AG04449 (cell line): Measurements from ENCODE around the gene MPDZ.

Experiments used
- CTCF ChIA-PET: fragments of 350-600 bp; formaldehyde crosslinking; extraction: SDS; loops from one replicate; lab custom pipeline; 2021; ENCODE audit warnings: antibody characterized with exemption; lab: Yijun Ruan, JAX
- POLR2A ChIA-PET: fragments of 400-600, 350-600 bp; formaldehyde crosslinking; extraction: SDS; loops from one replicate; lab custom pipeline; 2020; ENCODE audit warnings: antibody characterized with exemption, inconsistent platforms; lab: Yijun Ruan, JAX
- DNase-seq: peaks from one replicate; pipeline ENCODE4 v3.0.0-alpha.2; 2010; ENCODE audit warnings: low read depth, low spot score
- H3K4me3 ChIP-seq: 2 replicates; pipeline ENCODE4 v1.5.1; 2011; ENCODE audit warnings: low read depth, mild to moderate bottlenecking, control low read depth, low read length
- TF ChIP-seq, protein P1 (sequence below): IDR thresholded peaks from one replicate; pipeline ENCODE4 v1.5.1; 2011; ENCODE audit warnings: mild to moderate bottlenecking, moderate library complexity, low read length, control low read depth, inconsistent platforms; ENCODE audit not compliant: insufficient read depth; ENCODE audit errors: missing control alignments

The MPDZ gene

DNA sequence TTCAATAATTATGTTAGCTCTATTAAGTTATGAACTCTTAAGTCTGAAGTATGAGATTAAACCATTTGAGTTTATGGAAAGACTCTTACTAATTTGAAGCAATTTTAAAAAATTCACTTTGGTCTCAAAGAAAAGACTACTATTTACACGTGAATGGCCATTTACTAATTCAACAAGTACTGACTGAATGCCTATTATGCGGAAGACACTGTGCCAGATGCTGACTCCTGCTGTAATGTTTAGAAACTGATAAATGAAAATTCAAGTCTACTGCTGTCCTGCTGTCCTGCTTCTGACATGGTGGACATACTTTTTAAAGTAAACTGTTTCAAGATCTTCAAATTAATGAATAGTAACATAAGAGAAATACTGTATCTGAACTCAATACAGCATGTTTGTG lies 116.2 kb downstream of the MPDZ start:
- POLR2A ChIA-PET, result no interaction called here
- DNase-seq, result no peak

DNA sequence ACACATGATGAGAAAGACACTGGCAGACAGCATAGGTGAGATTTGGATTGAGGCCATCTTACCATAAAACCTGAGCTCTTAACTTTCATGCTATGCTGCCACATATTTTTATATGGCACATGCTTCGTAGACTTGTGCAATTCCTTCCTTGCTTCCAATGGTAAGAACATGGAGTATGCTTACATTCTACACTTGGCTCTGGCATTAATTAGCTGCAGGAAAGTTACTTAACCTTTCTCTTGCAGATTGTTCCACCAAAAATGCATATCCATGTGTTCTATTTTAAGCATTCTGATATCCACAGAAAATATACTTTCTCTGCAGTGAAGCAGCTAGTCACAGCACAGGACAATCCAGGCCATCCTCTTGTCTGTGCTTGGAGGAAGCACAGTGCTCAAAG lies 119.4 kb downstream of the MPDZ start:
- TF ChIP-seq, protein P1, sequence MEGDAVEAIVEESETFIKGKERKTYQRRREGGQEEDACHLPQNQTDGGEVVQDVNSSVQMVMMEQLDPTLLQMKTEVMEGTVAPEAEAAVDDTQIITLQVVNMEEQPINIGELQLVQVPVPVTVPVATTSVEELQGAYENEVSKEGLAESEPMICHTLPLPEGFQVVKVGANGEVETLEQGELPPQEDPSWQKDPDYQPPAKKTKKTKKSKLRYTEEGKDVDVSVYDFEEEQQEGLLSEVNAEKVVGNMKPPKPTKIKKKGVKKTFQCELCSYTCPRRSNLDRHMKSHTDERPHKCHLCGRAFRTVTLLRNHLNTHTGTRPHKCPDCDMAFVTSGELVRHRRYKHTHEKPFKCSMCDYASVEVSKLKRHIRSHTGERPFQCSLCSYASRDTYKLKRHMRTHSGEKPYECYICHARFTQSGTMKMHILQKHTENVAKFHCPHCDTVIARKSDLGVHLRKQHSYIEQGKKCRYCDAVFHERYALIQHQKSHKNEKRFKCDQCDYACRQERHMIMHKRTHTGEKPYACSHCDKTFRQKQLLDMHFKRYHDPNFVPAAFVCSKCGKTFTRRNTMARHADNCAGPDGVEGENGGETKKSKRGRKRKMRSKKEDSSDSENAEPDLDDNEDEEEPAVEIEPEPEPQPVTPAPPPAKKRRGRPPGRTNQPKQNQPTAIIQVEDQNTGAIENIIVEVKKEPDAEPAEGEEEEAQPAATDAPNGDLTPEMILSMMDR, result no peak
- POLR2A ChIA-PET, result no interaction called here
- CTCF ChIA-PET, result no interaction called here
- DNase-seq, result no peak
- H3K4me3 ChIP-seq, result no peak overlapping the region

More for the DNA sequence above, 116.2 kb downstream of the MPDZ start:
- CTCF ChIA-PET, result no interaction called here
- H3K4me3 ChIP-seq, result no peak overlapping the region
- TF ChIP-seq, protein P1, result no peak

DNA sequence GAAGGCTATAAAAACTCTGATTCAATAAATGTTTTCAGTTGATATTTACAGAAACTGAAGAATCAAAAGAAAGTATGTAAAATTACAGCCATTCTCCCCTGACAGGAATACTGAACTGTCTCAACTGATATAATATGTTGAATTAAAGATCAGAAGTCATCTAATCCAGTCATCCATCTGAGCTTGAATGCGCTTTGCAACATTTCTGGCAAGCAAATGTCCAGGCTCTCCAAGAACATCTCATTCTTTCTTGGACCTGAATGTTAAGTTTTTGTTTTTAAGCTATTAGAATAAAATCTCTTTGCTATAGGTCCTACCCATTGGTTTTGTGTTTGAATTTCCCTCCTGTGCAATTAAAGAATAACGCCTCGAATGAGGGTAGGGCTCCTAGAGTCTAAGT lies 120.5 kb downstream of the MPDZ start:
- no peak overlapping the region for H3K4me3 ChIP-seq
- ChIA-PET CTCF (interaction anchor here (1.1 kb wide), 1 partner anchor 11 kb away, joined by 3 read pairs; no protein-coding TSS in a partner anchor), POLR2A (no interaction called here)
- no peak for DNase-seq
- TF ChIP-seq, protein P1, result no peak

DNA sequence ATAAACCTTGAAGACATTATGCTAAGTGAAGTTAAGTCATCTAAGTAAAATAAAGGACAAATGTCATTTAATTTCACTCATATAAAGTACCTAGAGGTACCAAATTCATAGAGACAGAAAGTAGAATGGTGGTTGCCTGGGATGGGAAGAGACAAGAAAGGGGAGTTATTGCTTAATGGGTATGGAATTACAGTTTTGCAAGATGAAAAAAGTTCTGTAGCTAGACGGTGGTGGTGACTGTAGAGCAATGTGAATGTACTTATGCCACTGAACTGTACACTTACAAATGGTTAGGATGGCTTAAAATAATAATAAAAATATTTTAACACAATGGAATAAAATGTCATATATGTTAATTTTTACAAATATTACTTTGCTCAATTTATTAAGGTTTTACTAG lies 128.0 kb downstream of the MPDZ start:
- ChIA-PET POLR2A (interaction anchor here (0.6 kb wide), 1 partner anchor 1428 kb away, joined by 3 read pairs; no protein-coding TSS in a partner anchor), CTCF (no interaction called here)
- no peak overlapping the region for H3K4me3 ChIP-seq
- no peak for DNase-seq
- TF ChIP-seq, protein P1, result no peak

DNA sequence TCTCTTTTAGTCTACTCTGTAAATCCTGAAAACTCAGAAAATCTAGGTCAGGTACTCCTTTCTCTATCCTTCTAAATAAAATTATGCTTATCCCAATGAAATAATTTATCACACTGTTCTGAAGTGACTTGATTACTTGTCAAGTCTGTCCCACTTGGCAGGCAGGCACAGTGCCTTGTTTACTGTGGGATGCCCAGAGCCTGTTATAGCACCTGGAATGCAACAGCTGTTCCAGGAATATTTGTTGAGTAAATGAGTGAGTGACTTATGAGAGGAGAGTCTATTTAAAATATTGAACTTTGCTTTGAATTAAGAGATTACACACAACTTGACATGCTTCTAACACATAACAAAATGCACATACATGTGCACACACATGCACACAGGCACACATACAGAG lies 130.0 kb downstream of the MPDZ start:
- POLR2A ChIA-PET, result no interaction called here
- H3K4me3 ChIP-seq, result no peak overlapping the region
- no peak for DNase-seq
- CTCF ChIA-PET, result no interaction called here
- TF ChIP-seq, protein P1, result no peak

DNA sequence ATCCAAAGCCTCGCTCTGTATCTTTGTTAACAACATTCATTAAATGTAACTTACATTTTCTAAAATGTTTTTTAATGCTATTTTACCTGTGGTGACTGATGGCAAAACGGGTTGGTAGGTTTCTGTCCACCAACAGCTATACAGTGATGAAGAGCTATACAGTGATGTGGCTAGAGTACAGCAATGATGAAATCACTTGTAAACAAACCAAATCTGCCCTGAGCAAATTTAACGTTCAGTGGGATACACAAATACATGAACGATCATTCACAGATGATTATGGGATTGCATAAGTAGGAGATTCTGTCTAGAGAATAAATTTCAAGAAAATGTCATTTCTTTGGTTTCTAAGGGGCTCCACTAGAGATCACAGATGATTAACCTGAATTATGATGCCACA lies 132.7 kb downstream of the MPDZ start:
- H3K4me3 ChIP-seq, result no peak overlapping the region
- TF ChIP-seq, protein P1, result no peak
- DNase-seq, result no peak
- ChIA-PET POLR2A (no interaction called here), CTCF (no interaction called here)
